Sciatic nerve (tissue), 2 donors: ENCODE data around the gene CCDC148. TPM values are rescaled to one million over a fixed set of nuclear protein-coding genes. Genes with fewer than 3 reads are reported as not detected.
"Not testable (repeated sequence)": the region's sequence is repeated elsewhere in the genome, so short reads cannot be mapped to it uniquely, and the experiment has no call there.

Source experiments
- ATAC-seq: fragments of 200-7000 bp; cut with Tn5 transposase; one replicate; pipeline ENCODE4 v1.9.1; 2020; ENCODE audit warnings: mild to moderate bottlenecking, moderate library complexity
- DNase-seq: peaks from one replicate; pipeline ENCODE4 v3.0.0-alpha.2; 2020; ENCODE audit warnings: low spot score
- intact Hi-C: fragments of 100-400 bp; cut with DNase I; formaldehyde crosslinking; loops from one replicate; pipeline ENCODE4 v1.14.2; 2022
- total RNA-seq: library from RNA; stranded (reverse); fragmentation: NEBNext Ultra II Directional; extraction: Animal tissue kit (Norgen Biotek cat#: 25700); gene quantifications from one replicate; pipeline ENCODE4 v1.2.1, GENCODE V29; 2021
- donor health status: DM: no; HTN: no; CAD: no.
- donor health status: DM: no; HTN: no; CAD: no.

CCDC148 gene
- total RNA-seq, 1 donor from 2014 or later, result 2.9 TPM

- no peak for DNase-seq
- intact Hi-C loops, result no loop called here
- ATAC-seq, result no peak
Observed at GRCh38 chr2:158321264-158321663, 135.3 kb downstream of the CCDC148 start.

GRCh38 chr2:158319269-158319668 lies 137.3 kb downstream of the CCDC148 start:
- no peak for ATAC-seq
- intact Hi-C loops, result no loop called here
- DNase-seq, result no peak

DNA sequence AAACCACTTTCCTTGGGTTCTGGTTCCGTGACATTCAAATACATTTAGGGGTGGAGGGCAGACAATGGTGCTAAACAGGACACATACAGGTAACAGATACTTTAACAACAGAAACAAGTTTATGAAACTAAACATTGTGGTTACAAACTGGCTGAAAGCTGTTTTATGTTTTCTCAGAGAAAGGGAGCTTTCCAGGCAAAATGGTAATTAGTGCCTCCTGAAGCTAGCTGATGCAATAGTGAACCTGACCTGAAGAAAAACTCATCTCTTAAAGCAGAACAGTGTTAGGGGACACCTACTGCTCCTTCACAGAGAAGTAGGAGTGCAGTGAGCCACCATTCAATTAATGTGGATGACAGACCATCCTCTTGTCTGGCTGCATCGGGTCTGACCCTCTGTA lies 138.9 kb downstream of the CCDC148 start:
- DNase-seq, result no peak
- no peak for ATAC-seq
- intact Hi-C loops, result no loop called here

GRCh38 chr2:158315803-158316414 lies 140.6 kb downstream of the CCDC148 start:
- ATAC-seq, result no peak
- DNase-seq, result no peak
- intact Hi-C loops, result no loop called here

DNA sequence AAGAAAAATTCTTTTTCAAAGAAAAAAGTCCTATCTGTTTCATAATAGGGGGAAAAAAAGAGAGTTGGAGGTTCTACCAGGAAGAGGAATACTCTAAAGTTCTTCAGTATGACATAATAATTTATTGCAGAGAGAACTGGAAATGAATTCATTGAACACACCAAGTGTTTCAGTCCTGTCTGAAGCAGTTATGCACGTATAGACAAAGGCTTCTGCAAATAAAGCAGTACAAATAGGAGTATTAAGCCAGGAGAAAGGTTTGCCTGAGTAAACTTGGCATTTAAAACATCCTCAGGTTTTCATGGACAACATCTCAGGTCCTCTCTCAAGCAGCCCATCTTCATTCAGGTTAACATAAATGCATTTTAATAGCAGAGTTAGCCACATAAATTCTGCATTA lies 141.6 kb downstream of the CCDC148 start:
- DNase-seq (no peak), ATAC-seq (no peak)
- intact Hi-C loops, result no loop called here

DNA sequence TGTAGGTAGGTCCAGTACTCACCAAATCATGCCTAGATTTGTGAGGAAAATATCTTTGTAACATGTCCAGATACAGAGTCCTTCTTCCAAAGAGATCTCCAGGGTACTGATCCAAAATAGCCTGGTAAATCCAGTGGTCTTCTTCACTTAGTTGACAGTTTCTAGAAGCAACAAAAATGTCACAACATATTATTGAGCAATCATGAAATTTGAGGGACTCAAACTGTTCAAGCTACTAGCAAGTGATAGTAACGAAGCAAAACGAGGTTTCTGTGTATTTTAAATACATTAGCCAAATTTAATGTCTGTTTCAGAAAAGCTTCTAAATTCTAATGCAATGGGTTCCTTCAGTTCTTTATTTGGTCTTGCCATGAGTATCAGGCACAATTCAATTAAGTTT lies 142.8 kb downstream of the CCDC148 start:
- DNase-seq (no peak), ATAC-seq (no peak)
- intact Hi-C loops, result no loop called here

DNA sequence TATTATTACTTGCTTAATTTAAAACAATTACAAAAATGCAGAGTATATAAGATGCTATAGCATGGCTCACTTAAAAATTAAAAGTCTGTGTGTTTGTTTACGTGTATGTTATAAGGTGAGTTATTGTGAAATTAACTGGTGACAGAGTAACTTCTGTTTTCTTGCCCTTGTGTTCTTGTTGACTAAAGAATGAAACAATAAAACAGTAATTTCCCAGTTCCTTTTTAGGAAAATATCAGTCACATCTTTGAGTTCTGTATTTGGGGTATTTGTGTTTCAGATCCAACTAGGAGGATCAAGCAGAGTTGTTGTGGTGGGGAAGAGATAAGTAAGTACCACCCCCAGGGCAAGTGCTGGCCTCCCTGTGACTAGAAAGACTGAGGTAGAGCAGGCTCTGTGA lies 143.6 kb downstream of the CCDC148 start:
- DNase-seq (no peak), ATAC-seq (no peak)
- intact Hi-C loops, result no loop called here

DNA sequence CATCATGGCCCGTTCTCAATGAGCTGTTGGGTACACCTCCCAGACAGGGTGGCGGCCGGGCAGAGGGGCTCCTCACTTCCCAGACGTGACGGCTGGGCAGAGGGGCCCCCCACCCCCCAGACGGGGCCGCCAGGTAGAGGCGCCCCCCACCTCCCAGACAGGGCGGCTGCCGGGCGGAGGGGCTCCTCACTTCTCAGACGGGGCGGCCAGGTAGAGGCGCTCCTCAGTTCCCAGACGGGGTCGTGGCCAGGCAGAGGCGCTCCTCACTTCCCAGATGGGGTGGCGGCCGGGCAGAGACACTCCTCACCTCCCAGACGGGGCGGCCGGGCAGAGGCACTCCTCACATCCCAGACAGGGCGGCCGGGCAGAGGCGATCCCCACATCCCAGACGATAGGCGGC lies 146.1 kb downstream of the CCDC148 start:
- ATAC-seq, DNase-seq, intact Hi-C loops: not testable (repeated sequence)

- intact Hi-C loops, result no loop called here
Observed at GRCh38 chr2:158305501-158305900, 151.1 kb downstream of the CCDC148 start.

DNA sequence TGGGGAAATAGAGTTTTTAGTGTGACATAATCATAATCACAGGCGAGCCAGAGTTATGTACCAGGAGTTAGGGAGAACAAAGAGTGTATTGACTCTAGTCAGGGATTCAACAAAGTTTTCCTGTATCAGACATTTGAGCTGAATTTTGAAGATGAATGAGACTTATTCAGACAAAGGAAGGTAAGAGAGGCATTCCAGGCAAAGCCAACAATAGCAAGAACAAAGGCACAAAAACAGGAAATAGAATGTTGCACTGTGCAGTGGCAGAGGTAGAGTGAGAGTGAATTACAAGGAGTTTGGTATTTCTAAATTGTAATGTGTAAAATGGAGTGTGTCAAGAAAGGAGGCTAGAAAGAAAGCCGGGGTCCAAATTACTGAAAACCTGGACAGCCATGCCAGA lies 156.2 kb downstream of the CCDC148 start:
- ATAC-seq (no peak), DNase-seq (no peak)
- intact Hi-C loops, result no loop called here

More at GRCh38 chr2:158305501-158305900, 151.1 kb downstream of the CCDC148 start:
- DNase-seq (no peak), ATAC-seq (no peak)

DNA sequence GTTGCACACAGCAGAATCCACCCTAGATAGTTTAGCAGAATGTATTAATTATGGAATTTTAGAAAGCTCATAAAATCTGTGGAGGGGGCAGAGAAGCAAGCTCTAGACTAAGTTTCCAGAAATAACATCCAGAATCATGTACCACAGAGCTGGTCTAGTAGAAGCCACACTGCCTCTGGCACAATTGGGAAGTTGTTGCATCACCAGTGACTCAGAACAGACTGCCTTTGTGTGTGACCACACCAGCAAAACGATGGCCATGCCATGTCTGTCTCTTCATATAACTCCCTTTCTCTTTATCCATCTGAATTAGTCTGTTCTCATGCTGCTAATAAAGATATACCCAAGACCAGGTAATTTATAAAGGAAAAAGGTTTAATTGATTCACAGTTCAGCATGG lies 158.9 kb downstream of the CCDC148 start:
- intact Hi-C loops, result no loop called here
- ATAC-seq, result no peak

GRCh38 chr2:158297120-158297519 lies 159.4 kb downstream of the CCDC148 start:
- ATAC-seq (no peak), DNase-seq (no peak)
- intact Hi-C loops, result no loop called here

More for the DNA sequence above, 158.9 kb downstream of the CCDC148 start:
- no peak for DNase-seq

- ATAC-seq (no peak), DNase-seq (no peak)
- intact Hi-C loops, result no loop called here
Observed at GRCh38 chr2:158293722-158294121, 162.8 kb downstream of the CCDC148 start.

DNA sequence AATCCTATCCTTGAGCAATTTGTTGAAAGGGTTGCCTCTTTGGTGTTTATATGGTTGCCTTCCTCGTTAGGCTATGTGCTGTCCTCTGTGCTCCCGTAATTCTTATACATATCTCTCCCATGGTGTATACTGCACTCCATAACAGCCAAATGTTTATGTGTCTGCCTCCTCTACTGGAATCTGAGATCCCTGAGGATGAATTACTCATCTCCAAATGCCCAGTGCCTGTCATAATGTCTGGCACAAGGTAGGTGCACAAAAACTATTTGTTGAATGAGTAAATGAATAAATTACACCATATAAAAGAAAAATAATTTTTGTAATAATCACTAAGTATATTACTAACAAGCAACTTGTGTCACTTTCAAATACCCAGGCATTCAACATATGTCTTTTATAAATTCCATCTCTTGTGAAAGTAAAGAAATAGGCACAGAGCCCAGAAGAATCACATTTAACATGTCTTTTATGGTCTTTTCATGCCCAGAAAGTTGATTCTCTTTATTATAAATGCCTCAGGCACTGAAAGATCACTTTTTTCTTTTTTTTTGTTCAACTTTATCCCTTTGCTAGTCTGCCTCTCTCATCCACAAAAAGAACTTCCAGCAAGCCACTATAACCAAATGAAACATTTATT lies 164.9 kb downstream of the CCDC148 start:
- intact Hi-C loops, result no loop called here

GRCh38 chr2:158290225-158290624 lies 166.3 kb downstream of the CCDC148 start:
- ATAC-seq, result no peak
- DNase-seq, result no peak
- intact Hi-C loops, result no loop called here

More for the DNA sequence above, 164.9 kb downstream of the CCDC148 start:
- no peak for DNase-seq
- no peak for ATAC-seq

GRCh38 chr2:158276619-158277471 lies 179.7 kb downstream of the CCDC148 start:
- intact Hi-C loops, result no loop called here
- DNase-seq (no peak), ATAC-seq (no peak)

DNA sequence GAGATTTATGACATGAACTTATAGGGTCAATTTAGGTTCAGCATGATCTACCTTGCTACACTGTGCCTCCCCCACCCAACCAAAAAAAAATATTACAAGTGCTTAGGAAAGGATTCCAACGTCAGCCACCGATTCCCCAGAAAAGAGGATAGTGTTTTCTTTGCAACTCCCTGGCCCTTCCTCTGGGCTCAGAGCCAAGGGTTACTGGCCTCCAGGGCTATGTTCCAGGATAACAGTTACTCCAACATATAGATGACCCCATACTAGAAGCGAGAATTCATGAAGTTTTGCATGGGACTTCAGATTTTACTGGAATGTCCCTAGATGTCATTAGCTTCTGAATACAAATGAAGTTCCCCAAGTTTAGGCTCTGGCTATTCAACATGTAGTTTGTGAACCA lies 182.8 kb downstream of the CCDC148 start:
- no peak for ATAC-seq
- intact Hi-C loops, result no loop called here
- DNase-seq, result no peak

GRCh38 chr2:158270536-158270935 lies 186.0 kb downstream of the CCDC148 start:
- intact Hi-C loops, result no loop called here
- DNase-seq, result no peak
- ATAC-seq, result no peak

DNA sequence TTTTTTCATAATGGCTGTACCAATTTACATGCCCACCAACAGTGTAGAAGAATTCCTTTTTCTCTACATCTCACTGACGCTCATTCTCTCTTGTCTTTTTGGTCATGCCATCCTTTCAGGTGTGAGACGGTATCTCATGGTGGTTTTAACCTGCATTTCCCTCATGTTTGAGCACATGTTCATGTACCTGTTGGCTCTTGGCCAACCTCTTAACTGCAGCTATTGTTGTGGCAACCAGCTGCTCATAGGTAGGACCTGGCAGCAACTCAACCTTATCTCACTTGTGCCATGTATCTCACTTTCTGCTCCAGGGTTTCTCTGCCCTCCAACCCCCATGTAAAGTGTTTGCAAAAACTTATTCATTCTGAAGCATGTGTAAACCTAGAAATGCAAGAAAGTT lies 187.4 kb downstream of the CCDC148 start:
- intact Hi-C loops, result no loop called here
- no peak for ATAC-seq
- DNase-seq, result no peak

GRCh38 chr2:158266111-158266510 lies 190.4 kb downstream of the CCDC148 start:
- no peak for DNase-seq
- intact Hi-C loops, result no loop called here
- ATAC-seq, result no peak
